NOMO-1 treated with dmso at 0.1 percent for 144 hours (cell line): ENCODE data around the gene RAB17.
"Not testable (repeated sequence)": the region's sequence is repeated elsewhere in the genome, so short reads cannot be mapped to it uniquely, and the experiment has no call there.

ENCODE experiments used
- DNase-seq: peaks from one replicate; lab custom pipeline; 2025; ENCODE audit not compliant: unreplicated experiment; lab: John Stamatoyannopoulos, UW

Gene RAB17

DNA sequence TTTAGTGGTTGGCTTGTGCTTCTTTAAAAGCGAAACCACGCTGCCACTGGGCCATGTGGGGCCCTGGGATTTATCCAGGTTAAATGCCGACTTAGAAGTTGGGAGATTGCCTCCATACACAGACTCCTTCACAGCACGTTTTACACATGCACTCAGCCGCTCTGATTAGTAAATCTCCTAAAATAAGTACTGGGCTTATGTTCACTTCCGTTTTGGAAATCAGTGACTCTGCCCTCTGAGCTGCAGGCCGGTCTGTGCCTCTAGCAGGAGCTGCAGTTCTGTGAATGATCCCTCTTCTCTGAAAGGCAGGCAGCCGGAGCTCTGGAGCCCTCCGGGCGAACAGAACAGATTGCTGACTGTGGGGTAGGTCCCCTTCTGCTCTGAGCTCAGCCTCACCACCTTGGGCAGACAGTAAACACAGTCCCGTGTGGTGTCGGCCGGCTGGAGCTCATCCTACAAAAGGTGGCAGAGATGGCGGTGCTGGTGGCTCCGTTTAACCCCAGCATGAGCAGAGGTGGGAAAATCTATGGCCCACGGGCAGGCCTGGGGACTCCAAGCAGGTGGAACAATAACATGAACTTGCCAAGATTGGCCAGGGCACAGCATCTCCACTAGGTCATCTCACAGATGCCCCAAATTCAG, 9.8 kb upstream of the RAB17 start:
- DNase-seq, result peak; percentile 56

DNA sequence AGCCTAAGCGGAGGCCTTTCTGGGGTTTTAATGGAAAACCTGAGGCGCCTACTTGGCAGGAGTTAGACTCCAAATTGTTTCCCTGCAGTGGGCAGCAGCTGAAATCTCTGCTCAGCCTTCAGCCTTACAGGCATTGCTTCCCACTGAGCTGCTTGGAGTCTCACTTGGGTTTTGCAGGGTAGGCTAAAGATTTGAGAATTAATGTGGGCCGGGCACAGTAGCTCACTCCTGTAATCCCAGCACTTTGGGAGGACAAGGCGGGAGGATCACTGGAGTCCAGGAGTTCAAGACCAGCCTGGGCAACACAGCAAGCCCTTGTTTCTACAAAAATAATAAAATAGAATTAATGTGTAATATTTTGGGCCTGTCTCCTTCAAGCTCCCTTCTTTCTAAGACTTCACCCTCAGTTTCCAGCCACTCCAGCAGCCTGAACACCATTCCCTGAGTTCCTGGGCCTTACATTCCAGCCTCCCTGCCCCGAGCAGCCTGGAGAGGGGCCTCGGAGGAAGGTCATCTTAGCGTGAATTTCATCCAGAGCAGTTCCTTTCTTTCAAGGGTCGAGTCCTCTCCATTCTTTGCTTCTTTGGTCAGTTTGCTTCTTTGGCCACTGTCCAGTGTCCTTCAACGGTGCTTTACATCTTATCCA, 9.1 kb upstream of the RAB17 start:
- no peak for DNase-seq

DNA sequence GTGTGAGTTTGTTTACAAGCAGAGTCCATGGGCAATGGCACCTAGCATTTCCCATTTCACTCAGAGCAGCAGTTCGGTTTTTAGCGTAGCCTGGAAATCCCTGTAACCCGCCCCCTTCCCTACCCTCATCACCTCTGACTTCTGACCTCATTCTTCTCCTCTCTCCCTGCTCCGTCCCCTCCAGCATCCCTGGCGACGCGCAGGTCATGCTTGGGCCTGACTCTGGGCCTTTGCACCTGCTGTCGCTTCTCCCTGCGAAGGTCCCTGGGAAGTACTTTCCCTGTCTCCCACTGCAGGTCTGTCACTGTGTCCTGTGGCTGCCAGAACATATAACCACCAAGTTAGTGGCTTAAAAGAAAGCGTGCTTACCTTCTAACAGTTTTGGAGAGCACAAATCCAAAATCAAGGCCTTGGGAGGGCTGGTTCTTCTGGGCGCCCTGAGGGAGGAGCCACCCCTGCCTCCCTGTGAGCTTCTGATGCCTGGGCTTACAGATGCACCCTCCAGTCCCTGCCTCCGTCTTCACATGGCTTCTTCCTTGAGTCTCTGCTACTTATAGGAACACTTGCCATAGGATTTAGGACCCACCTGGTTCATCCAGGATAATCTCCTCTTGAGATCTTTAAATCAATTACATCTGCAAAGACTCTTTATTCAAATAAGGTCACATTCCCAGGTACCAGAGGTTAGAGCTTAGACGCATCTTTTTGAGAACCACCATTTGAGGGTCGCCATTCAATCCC, 8.1 kb upstream of the RAB17 start:
- no peak for DNase-seq

DNA sequence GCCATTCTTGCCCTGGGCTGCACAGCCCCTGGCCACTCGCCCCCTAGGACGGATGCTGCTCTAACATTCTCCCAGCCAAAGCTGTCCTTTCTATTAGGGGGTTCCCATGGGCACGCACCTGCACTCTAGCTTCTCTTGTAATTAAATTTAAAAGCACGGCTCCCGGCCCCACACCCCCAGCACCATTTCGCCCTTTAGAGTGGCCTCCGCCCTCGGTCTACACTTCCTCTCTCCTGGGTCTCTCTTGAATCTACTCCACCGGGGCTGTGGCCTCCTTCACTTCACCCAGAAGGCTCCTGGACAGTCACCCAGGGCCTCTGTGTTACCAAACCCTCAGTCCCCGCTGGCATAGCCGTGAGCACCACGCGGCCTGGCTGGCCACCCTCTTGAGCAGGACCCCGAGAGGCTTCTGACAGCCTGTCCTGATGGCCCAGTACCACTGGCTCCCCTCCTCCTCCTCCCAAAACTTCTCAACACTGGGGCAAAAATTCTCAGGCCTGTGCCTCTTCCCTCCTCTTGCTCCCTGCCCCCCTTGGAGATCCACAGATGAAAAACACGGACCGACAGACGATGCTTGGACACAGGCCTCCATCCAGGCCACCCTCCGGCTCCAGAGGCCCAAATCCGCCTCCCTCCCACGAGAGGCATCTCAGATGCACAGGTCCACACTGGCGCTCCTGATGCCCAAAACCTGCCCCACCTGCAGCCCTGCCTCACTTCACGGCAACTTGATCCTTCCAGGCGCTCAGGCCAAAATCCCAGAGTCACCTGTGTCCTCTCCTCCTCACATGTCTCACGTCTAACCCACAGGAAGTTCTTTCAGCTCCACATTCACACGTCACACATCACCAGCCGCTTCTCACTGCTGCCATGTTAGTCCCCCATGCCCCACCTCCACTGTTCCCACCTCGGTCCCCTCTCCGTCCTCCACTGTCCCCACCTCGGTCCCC, 6.9 kb upstream of the RAB17 start:
- no peak for DNase-seq

DNA sequence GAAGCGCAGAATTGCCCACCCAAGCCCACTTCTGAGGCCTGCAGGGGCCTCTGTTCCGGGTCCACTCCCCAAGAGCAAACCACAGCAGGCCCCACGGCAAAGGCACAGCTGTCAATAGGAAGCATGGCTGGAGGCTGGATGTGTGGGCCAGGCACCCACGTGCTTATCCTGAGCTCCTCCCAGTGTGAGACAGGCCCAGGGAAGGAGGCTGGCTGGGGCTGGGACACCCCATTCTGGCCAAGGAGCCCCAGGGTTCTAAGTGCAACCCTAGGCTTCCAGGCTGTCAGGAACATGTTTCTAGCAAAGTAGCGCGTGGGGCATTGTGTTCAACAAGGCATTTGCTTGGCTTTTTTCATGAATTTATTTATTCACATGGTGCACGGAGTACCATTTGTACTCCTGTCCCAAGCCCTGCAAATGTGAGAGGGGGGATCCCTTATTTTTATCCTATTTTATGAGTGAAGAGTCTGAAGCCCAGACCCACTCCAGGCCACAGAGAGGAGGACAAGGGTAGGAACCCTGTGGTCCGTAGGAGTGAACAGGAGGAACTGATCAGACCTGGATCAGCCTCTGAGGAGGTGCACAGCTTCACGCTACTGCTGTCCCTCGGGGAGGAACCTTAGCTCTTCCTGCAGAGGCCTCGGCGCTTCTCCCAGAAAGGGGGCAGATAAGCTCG, 6.1 kb upstream of the RAB17 start:
- no peak for DNase-seq

DNA sequence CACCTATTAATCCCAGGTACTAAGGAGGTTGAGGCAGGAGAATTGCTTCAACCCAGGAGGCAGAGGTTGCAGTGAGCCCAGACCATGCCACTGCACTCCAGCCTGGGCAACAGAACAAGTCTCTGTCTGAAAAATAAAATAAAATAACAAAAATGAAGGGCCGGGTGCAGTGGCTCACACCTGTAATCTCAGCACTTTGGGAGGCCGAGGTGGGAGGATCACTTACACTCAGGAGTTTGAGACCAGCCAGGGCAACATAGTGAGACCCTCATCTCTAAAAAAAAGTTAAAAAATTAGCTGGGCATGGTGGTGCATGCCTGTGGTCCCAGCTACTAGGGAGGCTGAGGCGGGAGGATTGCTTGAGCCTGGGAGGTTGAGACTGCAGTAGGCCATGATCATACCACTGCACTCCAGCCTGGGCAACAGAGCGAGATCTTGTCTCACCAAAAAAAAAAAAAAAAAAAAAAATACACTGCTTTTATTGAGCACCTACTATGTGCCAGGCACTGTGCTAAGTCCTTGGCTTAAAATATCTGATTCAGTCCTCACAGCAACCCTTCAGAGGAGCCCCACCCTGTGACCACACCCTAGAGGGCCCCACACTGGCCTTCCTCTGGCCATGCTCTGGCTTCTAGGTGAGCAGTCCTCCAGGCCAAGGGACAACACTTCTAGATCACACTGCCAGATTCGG, 5.4 kb upstream of the RAB17 start:
- not testable (repeated sequence) for DNase-seq

DNA sequence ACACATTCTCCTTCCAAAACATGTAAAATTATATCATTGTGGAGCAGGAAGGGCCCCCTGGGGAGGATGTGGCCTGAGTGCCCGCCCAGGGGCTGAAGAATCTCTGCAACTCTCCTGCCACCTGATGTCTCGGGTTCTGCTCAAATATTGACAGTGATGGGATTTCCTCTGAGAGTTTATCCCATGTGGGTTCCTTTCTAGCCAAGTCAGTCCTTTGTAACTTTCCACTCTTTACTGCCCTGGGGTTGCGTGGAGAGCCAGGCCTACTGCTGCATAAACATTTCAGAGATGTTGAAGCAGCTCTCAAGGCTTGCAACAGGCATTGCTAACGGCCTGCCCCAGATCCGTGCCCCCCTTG, 4.0 kb upstream of the RAB17 start:
- no peak for DNase-seq

DNA sequence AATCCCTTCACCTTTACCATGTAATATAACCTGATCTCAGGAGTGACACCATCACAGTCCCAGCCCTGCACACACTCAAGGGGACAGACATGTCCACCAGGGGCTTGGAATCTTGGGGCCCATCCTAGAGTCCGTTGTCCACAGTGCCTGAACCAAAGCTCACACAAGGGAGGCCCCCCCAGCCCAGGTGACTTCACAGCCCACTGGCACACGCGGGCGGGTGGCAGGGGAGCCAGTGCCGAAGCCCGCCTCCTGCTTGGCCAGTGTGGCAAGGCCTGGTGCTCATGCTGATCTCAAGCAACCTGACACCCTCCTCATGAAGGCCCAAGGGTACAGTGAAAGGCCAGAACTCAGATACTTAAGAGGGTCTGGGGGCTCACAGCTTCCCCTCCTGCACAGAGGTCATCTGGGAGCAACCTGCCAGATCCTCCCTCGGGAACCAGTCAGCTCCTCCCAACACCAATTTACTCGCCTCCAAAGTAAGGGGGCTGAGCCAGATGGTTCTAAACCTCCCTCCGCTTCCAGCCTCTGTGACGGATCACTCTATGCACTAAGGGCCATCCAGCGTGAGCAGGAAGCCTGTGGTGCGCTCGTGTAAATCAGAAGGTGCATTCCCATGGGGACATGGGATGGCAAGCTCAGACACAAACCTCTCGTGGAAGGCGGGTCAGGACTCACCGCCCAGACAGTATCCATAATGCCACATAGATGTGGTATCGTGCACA, 3.2 kb upstream of the RAB17 start:
- DNase-seq, result no peak

DNA sequence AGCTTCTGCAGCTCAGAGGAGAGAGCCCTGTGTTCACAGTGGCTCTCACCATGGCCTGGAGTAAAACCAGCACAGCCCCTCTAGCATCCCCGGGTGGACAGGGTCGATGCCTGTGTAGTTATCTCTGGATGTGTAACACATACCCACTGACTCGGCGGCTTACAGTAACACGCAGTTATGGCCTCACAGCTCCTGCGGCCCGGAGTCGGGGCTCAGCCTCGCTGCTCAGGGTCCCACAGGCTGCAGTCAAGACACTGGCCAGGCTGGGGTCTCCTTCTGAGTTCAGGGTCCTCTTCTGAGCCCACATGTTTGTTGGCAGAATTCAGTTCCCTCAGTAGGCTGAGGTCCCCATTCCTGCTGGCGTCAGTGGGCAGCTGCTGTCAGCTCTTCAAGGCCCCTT, 2.5 kb upstream of the RAB17 start:
- no peak for DNase-seq

DNA sequence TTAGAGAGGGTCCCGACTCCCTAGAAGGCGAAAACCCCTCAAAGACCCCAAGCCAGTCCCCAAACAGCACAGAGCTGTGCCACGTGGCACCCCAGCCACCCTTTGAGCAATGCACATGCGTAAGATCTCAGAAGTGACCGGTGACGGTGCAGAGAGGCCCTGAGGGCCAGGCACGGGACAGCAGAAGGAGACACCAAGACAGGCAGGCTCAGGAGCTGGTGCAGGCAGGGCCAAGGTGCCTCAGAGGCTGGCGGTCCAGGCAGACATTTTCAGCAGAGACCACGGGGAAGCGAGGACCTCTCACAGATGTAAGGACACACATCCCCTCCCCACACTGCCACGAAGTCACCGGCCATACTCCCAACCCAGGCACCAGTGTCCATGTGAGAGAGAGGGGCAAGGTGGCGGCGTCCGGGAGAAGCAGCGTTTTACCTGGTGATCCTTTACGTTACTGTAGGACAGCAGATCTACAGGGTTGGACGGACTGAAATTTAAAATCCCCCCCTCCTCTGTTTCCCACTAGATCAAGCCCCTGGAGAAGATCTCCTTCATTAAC, 2.0 kb upstream of the RAB17 start:
- no peak for DNase-seq

DNA sequence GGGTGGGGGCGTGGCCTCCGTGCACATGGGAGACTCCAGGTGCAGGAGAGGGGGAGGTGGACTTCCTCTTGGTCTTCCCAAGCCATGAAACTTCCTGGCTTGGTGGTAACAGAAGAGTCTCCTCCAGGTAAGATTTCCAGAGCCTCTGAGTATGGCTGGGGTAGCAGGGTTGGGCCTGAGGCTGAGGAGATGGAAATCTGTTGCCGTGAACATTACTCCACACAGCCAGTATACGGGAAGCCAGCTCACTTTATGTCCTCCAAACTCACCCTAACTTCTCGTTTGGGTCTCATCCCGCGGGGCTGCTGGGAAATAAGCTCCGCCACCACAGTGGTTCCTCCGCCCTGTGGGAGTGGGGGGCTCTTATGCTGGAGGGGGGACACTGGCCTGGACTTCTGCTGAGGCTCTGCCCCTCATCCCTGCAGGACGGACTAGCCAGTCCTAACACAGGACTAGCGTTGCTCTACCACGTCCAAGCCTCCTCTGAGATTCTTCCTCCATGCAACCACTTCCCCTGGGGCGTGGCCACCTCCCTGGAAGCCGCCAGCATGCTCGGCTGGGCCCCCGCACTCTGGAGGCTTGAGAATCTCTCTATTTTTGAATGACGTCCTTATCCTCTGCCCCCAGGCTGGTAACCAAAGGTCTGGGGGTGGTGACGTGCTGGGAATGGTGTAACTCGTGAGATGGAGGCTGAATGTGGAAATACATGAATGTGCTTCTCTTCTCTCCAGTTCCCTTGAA, 777 bp upstream of the RAB17 start:
- DNase-seq, result peak; percentile 46

DNA sequence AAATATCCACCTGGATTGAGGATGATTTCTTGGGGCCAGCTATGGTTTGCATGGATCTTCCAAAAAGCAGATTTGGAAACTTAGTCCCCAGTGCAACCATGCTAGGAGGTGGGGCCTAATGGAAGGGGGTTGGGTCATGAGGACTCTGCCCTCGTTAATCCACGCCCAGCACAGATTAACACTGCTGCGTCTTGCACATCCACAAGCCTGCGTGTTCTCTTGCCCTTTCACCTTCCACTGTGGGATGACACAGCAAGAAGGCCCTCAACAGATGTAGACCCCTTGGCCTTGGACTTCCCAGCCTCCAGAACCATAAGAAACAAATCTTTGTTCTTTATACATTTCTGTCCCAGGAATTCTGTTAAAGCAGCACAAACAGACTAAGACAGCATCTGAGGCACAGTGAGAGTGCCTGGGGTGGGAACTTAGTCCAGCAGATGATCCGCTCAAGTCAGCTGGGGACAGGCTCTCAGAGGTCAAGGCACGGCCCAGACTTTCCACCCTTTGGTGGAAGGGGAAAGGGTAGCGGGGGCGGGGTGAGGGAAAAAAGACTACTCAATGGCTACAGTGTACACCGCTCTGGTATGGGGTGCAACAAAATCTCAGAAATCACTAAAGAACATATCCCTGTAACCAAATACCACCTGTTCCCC, 2.4 kb downstream of the RAB17 start:
- DNase-seq, result no peak

DNA sequence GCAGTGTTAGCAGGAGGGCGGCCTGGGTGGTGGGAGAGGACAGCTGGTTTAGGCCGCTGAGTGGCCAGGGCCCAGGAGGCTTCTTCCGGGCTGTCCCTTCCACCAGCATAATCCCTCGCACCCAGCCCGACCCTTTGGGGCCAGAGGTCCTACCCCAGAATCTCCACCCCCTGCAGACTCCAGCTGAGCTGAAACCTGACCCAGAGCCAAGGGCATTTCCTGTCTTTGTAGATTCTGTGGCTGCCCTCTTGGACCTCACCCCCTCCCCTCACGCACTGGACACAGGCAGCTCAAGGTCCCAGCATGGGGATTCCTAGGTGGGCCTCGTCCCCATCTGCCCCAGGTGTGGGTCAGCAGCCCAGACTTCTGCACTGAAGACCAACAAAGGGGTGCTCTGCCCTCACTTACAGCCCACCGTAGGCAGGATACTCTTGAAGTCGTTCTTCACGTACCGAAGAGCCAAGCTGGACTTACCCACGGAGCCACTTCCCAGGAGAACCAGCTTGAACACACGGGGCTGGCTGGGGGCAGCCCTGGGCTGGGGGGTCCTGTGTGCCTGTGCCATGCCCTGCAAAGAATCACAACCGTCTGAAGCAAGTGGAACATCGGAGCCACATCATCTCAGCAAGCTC, 4.8 kb downstream of the RAB17 start:
- no peak for DNase-seq

DNA sequence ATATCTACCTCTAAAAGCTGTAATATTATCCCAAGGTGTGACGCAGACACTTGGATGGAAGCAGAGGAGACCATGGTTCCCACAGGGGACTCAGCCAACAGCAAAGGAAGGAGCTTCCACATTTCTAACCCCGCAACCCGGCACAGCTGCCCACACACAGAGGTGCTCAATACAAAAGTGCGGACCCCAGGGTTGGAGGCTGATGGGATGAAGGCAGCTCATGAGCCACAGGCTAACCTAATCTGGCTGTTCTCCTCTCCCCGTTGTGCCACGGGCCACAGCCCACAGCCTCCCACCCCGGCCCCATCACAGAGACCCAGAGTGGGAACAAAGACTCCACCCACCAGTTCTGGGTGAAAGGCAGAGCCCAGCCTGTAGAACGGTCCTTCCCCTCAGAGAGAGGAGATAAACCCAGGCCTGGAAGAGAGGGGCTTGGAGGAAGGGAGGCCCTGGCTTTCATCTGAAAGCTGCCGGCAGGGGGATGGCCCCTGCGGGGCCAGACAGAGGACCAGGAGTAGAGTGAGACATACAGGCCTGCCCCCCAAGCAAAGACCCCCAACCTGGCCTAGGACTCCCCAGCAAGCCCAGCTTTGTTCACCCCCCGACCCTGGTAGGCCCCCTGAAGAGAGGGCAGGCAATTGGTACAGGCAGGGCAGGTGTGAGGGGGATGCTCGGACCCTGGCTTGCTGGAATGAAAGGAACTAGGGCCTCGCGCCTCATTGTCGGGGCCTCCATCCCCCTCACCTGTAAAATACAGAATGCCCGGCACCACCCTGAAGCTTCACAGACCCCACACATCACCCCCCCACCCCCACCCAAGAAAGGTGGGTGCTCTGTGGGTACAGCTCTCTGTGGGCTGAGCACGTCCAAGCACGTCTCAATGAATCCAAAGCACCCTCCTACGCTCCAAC, 6.9 kb downstream of the RAB17 start:
- DNase-seq, result no peak

DNA sequence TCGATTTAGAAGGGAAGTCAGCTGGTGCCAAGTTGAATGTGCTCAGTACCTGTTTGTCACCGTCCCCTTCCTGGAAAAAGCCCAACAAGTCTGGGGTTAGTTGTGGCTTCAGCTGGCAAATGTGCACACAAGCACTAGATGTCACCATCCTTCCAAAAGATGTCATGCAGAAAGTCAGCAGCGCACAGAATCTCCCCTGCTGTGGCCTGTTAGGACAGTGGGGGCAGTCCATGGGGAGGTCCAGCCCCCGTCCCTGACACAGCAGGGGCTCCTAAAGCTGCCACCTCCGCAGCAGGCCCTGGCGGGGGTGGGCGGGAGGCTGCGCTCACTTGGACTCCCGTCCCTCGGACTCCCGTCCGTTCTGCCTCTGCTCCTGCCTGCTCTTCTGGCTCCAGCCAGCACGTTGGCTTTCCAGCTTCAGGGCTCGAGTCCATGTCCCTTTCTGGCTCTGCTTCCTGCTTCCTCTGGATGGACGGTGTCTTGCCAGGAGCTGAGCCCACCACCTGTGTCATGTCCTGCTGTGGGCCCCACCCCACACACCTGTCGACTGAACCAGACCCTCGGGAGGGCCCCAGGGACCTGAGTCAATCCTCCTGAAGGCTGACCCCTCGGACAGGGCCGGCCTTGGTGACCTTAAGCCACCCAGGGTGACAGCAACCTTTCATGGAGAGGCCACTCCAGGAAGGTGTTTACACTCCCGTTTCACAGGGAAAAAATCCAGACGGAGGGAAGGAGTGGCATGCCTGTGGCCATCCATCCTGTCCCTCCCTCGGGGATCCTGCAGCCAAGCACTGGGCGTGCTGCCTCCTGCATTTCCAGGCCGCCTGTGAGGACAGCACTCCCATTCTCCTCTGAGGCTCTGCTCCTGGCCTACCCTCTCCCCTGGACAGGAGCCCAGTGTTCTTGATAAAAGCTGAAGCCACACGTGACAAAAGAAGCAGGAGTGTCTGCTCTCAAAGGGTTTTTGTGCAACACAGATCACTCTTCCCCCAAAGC, 8.5 kb downstream of the RAB17 start:
- no peak for DNase-seq
